WI38 (cell line): ENCODE measurements around the gene EPHB1.

ENCODE experiments used
- H3K4me3 ChIP-seq: 2 replicates; pipeline ENCODE4 v1.5.1; 2011; ENCODE audit warnings: low read depth, mild to moderate bottlenecking, control low read depth, low read length
- TF ChIP-seq, protein P1 (sequence below): IDR thresholded peaks from 2 replicates; pipeline ENCODE4 v1.5.1; 2012; ENCODE audit warnings: low read depth, mild to moderate bottlenecking, control low read depth, low read length

The EPHB1 gene

DNA sequence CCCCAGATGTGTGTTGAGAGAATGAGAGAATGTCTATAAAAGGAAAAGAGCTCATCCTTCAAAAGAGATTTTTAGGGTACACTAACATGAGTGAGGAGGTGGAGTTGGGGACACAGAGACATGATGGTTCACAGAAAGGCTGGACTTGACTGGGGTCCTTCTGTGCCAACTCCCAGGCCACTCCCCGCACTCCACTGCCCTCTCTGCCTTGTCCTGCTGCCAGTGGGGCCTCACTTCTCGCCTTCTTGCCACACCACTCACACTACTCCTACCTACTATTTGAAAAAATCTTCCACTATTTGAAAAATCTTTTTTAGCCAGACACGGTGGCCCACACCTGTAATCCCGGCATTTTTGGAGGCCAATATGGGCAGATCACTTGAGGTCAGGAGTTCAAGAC lies 298.1 kb downstream of the EPHB1 start:
- TF ChIP-seq, protein P1, sequence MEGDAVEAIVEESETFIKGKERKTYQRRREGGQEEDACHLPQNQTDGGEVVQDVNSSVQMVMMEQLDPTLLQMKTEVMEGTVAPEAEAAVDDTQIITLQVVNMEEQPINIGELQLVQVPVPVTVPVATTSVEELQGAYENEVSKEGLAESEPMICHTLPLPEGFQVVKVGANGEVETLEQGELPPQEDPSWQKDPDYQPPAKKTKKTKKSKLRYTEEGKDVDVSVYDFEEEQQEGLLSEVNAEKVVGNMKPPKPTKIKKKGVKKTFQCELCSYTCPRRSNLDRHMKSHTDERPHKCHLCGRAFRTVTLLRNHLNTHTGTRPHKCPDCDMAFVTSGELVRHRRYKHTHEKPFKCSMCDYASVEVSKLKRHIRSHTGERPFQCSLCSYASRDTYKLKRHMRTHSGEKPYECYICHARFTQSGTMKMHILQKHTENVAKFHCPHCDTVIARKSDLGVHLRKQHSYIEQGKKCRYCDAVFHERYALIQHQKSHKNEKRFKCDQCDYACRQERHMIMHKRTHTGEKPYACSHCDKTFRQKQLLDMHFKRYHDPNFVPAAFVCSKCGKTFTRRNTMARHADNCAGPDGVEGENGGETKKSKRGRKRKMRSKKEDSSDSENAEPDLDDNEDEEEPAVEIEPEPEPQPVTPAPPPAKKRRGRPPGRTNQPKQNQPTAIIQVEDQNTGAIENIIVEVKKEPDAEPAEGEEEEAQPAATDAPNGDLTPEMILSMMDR: no peak
- H3K4me3 ChIP-seq: no peak overlapping the region

DNA sequence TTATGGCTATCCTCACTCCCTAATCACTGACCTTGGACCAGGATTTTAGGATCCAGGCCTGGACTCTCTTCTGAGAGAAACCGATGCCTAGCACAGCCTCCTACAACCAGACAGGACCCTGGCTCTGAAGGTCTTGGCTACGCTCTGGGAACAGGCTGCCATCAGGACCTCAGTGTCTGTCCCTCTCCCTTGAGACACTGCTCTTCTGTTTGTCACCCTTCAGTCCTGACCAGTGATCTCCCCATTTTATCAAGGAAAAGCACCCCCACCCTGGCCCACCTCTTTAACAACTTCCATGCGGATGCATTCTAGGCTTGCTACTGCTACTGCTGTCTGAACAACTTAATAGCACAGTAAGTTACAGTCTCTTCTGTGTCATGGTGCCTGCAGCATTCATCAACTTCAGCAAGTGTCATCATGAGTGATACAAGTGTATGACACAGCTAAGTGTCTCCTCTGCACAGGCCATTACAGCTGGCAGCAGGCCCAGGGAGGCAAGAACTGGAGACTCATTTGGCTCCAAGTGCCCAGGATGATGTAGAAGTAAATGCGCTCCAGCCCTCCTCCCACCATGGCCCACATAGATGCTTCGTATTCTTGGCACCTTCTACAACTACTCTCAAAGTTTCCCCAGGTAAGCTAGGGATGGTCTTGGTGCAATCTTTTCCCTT lies 302.4 kb downstream of the EPHB1 start:
- TF ChIP-seq, protein P1: no peak
- H3K4me3 ChIP-seq: no peak overlapping the region

DNA sequence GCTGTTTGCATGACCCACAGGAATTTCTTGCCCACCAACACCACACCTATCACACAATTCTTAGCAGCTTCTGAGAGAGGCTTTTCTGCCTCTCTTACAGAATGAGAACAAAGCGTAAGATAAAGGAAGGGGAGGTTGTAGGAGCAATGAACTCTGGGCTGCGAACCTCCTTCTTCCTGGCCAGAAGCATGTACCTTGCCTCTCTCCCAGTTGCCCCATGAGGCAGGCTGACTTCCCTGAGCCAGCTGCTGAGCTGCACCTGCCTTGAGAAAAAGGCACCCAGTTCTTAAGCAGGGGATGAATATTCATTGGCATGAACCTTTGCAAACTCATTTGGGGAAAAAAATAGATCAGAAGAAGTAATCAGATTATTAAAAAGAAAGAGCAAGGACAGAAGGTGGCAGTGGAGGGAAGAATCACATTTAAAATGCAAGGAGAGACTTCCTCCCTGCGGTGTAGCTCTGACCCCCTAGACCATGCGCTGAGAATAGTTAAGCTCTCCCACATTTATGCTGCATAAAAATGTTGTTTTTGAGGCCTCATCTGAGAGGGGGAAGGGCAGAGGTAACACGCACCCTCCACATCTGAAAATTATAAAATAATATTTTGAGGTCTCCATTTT lies 304.8 kb downstream of the EPHB1 start:
- H3K4me3 ChIP-seq: no peak overlapping the region
- TF ChIP-seq, protein P1: no peak

DNA sequence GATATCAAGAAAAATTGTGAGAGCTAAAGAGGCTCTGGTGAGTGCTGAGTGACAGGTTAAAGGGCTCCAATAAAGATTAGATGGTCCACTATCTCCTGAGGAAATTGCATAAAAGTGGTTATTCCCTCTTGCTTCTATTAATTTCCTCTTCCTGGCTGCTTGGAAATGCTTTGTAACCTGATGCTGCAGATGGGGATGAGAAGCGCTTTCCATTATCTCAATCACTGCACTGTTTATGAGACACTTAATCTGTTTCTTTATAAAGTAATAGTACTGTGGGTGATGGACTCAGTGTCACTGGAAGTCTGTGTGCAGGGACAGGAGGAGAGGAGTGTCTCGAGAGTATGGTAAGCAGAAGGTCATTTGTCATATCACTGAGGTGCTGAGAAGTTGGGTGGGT lies 305.3 kb downstream of the EPHB1 start:
- TF ChIP-seq, protein P1: no peak
- no peak overlapping the region for H3K4me3 ChIP-seq

DNA sequence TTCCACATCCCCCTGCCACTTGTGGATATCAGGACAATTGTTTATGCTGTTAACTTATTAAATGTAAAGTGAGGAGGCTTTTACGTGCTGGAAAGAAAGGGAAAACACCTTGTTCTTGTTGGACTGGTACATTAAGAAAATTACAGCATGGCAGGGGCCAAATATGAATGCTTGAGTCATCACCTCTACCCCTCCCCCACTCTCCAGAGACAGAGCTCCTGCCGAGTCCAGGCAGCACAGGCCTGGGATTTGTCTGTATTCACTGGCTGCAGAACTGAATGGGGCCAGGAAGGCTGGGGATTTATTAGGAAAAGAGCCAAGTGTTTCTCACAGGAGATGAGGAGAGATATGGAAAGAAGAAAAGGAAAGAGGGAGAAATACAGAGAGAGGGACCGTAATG lies 308.9 kb downstream of the EPHB1 start:
- no peak overlapping the region for H3K4me3 ChIP-seq
- TF ChIP-seq, protein P1: no peak

DNA sequence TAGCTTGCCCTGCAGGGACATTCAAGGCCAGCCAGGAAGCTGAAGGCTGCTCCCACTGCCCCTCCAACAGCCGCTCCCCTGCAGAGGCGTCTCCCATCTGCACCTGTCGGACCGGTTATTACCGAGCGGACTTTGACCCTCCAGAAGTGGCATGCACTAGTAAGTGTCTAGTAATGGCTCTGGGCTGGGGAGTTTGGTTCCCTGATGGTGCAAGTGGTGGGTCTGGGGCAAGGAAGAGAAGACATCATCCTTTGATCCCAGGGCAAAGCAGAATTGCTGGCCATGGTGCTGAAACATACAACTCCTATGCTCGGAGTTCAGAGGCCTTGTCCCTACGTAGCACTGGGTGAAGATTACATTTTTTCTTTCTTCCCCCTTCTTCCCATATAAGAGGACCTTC lies 311.4 kb downstream of the EPHB1 start:
- TF ChIP-seq, protein P1: no peak
- H3K4me3 ChIP-seq: no peak overlapping the region

DNA sequence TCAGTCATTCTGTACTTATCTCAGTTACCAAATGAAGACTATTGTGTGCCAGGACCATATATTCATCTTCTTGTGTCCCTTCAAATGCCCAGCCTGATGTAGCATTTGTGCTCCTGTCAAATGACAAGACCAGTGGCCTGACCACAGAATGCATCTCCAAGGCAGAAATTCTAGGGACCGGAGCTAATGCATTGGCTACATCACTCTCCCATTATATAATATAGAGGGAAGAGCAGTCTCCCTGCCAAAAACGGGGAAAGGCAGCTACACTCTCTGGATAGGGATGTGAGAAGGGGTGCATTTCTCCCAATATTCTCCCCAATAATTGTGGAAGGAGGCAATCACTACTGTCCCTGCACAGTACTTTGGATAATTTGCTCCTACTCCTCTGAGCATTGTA lies 312.0 kb downstream of the EPHB1 start:
- H3K4me3 ChIP-seq: no peak overlapping the region
- TF ChIP-seq, protein P1: no peak
